GM12878 (cell line): ENCODE data around the gene S100A6. TPM values are rescaled to one million over a fixed set of nuclear protein-coding genes. Genes with fewer than 3 reads are reported as not detected.
A peak's percentile ranks its signal among the peaks of the same experiment; 100 is the strongest.

Experiments
- ATF7 ChIP-seq: fragments of 450-650 bp; IDR thresholded peaks from 2 replicates; pipeline ENCODE4 v1.6.1; 2016; ENCODE audit warnings: low read depth, mild to moderate bottlenecking
- CHD4 ChIP-seq: fragments of 200-600 bp; sonication (generic); IDR thresholded peaks from 2 replicates; pipeline ENCODE4 v1.6.1; 2016; ENCODE audit warnings: mild to moderate bottlenecking
- CREM ChIP-seq: IDR thresholded peaks from 2 replicates; pipeline ENCODE4 v1.6.1; 2014; ENCODE audit warnings: antibody characterized with exemption, low read depth
- CTCF ChIP-seq, 3 experiments: IDR thresholded peaks in 2 of 3; conservative IDR thresholded peaks in 1 of 3; 2 replicates each; pipeline ENCODE4 v1.5.1; 2011; ENCODE audit warnings: low read depth in 3 of 3, low read length in 3 of 3, mild to moderate bottlenecking in 3 of 3, control low read depth in 2 of 3, moderate library complexity in 2 of 3, inconsistent platforms in 1 of 3, mixed read lengths in 1 of 3; ENCODE audit not compliant: control insufficient read depth in 2 of 3, insufficient read depth in 1 of 3; ENCODE audit errors: extremely low read depth in 1 of 3
- EED ChIP-seq: sonication (generic); IDR thresholded peaks from 2 replicates; pipeline ENCODE4 v1.6.1; 2016; ENCODE audit warnings: antibody characterized with exemption, low read depth
- EGR1 ChIP-seq, 2 experiments: IDR thresholded peaks; 1 replicate in 1 of 2; 2 replicates in 1 of 2; pipeline ENCODE4 v1.6.1; 2011 to 2012; ENCODE audit warnings: low read depth in 2 of 2, low read length in 2 of 2, borderline replicate concordance in 1 of 2, mild to moderate bottlenecking in 1 of 2, moderate library complexity in 1 of 2
- FOXK2 ChIP-seq: fragments of 450-650 bp; IDR thresholded peaks from 2 replicates; pipeline ENCODE4 v1.6.1; 2017; ENCODE audit warnings: mild to moderate bottlenecking, moderate library complexity
- GATAD2B ChIP-seq: fragments of 450-650 bp; conservative IDR thresholded peaks from 2 replicates; pipeline ENCODE4 v1.6.1; 2017; ENCODE audit warnings: low read depth, mild to moderate bottlenecking, moderate library complexity
- HDAC6 ChIP-seq: fragments of 200-600 bp; sonication (generic); IDR thresholded peaks from one replicate; pipeline ENCODE4 v1.8.0; 2017; ENCODE audit warnings: antibody characterized with exemption; ENCODE audit not compliant: unreplicated experiment
- HDGF ChIP-seq: fragments of 450-650 bp; IDR thresholded peaks from 2 replicates; pipeline ENCODE4 v1.6.1; 2016; ENCODE audit warnings: antibody characterized with exemption
- IKZF1 ChIP-seq: fragments of 450-650 bp; conservative IDR thresholded peaks from 2 replicates; pipeline ENCODE4 v1.6.1; 2017; ENCODE audit warnings: antibody characterized with exemption, mild to moderate bottlenecking
- MTA3 ChIP-seq: IDR thresholded peaks from 2 replicates; pipeline ENCODE4 v1.6.1; 2012; ENCODE audit warnings: low read length, inconsistent platforms, borderline replicate concordance
- NBN ChIP-seq: fragments of 450-650 bp; IDR thresholded peaks from 2 replicates; pipeline ENCODE4 v1.6.1; 2016
- NFYB ChIP-seq: IDR thresholded peaks from 2 replicates; pipeline ENCODE4 v1.6.1; 2011; ENCODE audit warnings: low read depth, mild to moderate bottlenecking, low read length, improper control_type of control experiment, moderate library complexity; ENCODE audit not compliant: insufficient read depth
- NR2C1 ChIP-seq: fragments of 450-650 bp; IDR thresholded peaks from 2 replicates; pipeline ENCODE4 v1.6.1; 2017; ENCODE audit warnings: antibody characterized with exemption, mild to moderate bottlenecking, moderate library complexity
- RCOR1 ChIP-seq: conservative IDR thresholded peaks from 2 replicates; pipeline ENCODE4 v1.6.1; 2012; ENCODE audit warnings: low read depth, low read length, improper control_type of control experiment
- RELA ChIP-seq: fragments of 450-650 bp; IDR thresholded peaks from 2 replicates; pipeline ENCODE4 v1.8.0; 2014; ENCODE audit warnings: borderline replicate concordance; ENCODE audit not compliant: partially characterized antibody
- RUNX3 ChIP-seq: IDR thresholded peaks from 2 replicates; pipeline ENCODE4 v1.6.1; 2012; ENCODE audit warnings: low read length, inconsistent platforms
- SIN3A ChIP-seq: IDR thresholded peaks from 2 replicates; pipeline ENCODE4 v1.6.1; 2012; ENCODE audit warnings: low read depth, low read length, improper control_type of control experiment
- SREBF1 ChIP-seq: IDR thresholded peaks from 2 replicates; pipeline ENCODE4 v1.6.1; 2012; ENCODE audit warnings: mild to moderate bottlenecking, low read length
- SREBF2 ChIP-seq: IDR thresholded peaks from 2 replicates; pipeline ENCODE4 v1.6.1; 2012; ENCODE audit warnings: mild to moderate bottlenecking, low read length
- STAT1 ChIP-seq: fragments of 450-650 bp; conservative IDR thresholded peaks from 2 replicates; pipeline ENCODE4 v1.6.1; 2014; ENCODE audit warnings: antibody characterized with exemption, mild to moderate bottlenecking
- TAF1 ChIP-seq: IDR thresholded peaks from 2 replicates; pipeline ENCODE4 v1.6.1; 2011; ENCODE audit warnings: mild to moderate bottlenecking, low read depth, low read length, borderline replicate concordance
- TCF3 ChIP-seq: IDR thresholded peaks from 2 replicates; pipeline ENCODE4 v1.6.1; 2012; ENCODE audit warnings: low read depth, mild to moderate bottlenecking, low read length, borderline replicate concordance; ENCODE audit not compliant: insufficient read depth
- USF1 ChIP-seq: IDR thresholded peaks from 2 replicates; pipeline ENCODE4 v1.6.1; 2011; ENCODE audit warnings: borderline replicate concordance, low read depth, mild to moderate bottlenecking, moderate library complexity, mixed read lengths, low read length; ENCODE audit not compliant: insufficient read depth; ENCODE audit errors: extremely low read length
- ZBTB4 ChIP-seq: fragments of 450-650 bp; formaldehyde crosslinking; IDR thresholded peaks from 2 replicates; pipeline ENCODE4 v1.4.0; 2022; ENCODE audit warnings: mild to moderate bottlenecking, moderate library complexity
- polyA plus RNA-seq, 11 experiments: library from polyadenylated mRNA; depleted of rRNA in 4 of 11; unstranded in 6 of 11; stranded (reverse) in 5 of 11; fragments of >200 nt; fragmentation: Nextera tagmentation in 4 of 11; fragmentation: Illumina TruSeq in 1 of 11; extraction: Ambion mirVana in 4 of 11; extraction: Trizol in 1 of 11; gene quantifications; 1 replicate in 1 of 11; 2 replicates in 10 of 11; pipeline versions ENCODE4 v1.2.1 to v1.2.3, GENCODE V29; 2011 to 2016; ENCODE audit warnings: inconsistent platforms in 2 of 11, missing spikeins in 2 of 11, low read depth in 1 of 11
- total RNA-seq, 4 experiments: library from RNA; depleted of rRNA in 3 of 4; stranded (reverse); fragments of >200 nt in 3 of 4; fragmentation: Illumina TruSeq in 1 of 4; extraction: Trizol in 1 of 4; gene quantifications; 2 replicates each; pipeline versions ENCODE4 v1.2.1 to v1.2.3, GENCODE V29; 2013 to 2021

S100A6 gene
- total and polyA plus RNA-seq, 10 of the 15 experiments (the other 5 are each of a cell fraction or from before 2014, with no cell fraction given), result 7.2 to 121 (median 45.7) TPM

DNA sequence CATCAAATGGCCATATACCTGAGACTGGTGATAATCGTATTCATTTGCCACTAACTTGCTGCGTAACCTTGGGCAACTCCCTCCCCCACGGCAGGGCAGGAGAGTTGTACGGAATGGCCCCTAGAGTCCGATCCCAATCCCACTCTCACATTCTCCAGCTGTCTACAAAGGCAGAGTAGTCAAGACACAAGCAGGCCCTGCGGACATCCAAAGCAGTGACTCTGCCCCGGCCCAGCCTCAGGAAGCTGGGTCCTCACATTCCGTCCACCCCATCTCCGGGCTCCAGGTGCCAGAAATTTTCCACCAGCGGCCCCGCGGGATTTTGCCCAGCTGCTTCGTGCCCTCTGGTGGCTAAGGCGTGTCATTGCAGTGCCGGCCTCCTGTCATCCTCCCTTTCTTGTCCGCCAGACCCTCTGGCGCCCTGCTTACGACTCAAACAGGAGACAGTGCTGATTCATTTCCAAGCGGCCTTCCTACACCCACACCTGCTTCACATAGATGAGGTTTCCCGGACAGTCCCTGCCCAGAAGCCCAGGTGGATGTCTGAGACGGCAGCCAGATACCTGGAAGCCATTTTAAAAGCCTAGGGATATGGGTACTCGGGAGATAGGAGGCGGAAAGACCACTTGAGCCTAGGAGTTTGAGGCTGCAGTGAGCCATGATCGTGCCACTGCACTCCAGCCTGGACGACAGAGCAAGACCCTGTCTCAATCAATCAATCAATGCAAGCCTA lies 32.7 kb upstream of the S100A6 start (continued):
- TF ChIP-seq CHD4, result no peak
- TF ChIP-seq HDGF, result no peak
- TF ChIP-seq RELA, result no peak
- TF ChIP-seq HDAC6, result no peak
- peak; percentile 51; the same call in 1 of the 2 replicates for TF ChIP-seq CREM
- peak; percentile 83 for TF ChIP-seq IKZF1
- TF ChIP-seq RCOR1, result no peak
- TF ChIP-seq EGR1 (IDR thresholded peaks at IDR 0.05; ENCODE audit: borderline replicate concordance in 1 of 2, low read depth in 2 of 2, low read length in 2 of 2), result no peak
- TF ChIP-seq SIN3A, result no peak
- TF ChIP-seq USF1, result no peak
- peak; percentile 42; the same call in 1 of the 2 replicates for TF ChIP-seq EED
- TF ChIP-seq GATAD2B, result no peak; the same call in 1 of the 2 replicates
- TF ChIP-seq STAT1, result no peak
- TF ChIP-seq CTCF (IDR thresholded peaks at IDR 0.05 in 2 of 3, conservative IDR thresholded peaks at IDR 0.05 in 1 of 3; ENCODE audit: control insufficient read depth in 2 of 3, extremely low read depth in 1 of 3, insufficient read depth in 1 of 3, low read depth in 3 of 3, low read length in 3 of 3), result peak; percentile 97 to 99 (median 98); a peak in 5 of 6 replicates
- TF ChIP-seq TCF3, result peak; percentile 50; the same call in 1 of the 2 replicates
- TF ChIP-seq NR2C1, result no peak
- TF ChIP-seq NBN, result peak; percentile 62
- TF ChIP-seq ATF7, result no peak
- no peak for TF ChIP-seq SREBF1
- TF ChIP-seq TAF1, result no peak
- no peak for TF ChIP-seq MTA3
- 0 out of 2 replicates have a peak, but pooled peaks have one; percentile 15 for TF ChIP-seq RUNX3
- no peak for TF ChIP-seq FOXK2
- TF ChIP-seq SREBF2, result no peak
- TF ChIP-seq ZBTB4, result no peak
- TF ChIP-seq NFYB, result no peak
